IPS-NIHi11 (cell line): ENCODE data around the gene TCF23.
"Not testable (repeated sequence)": the region's sequence is repeated elsewhere in the genome, so short reads cannot be mapped to it uniquely, and the experiment has no call there.

ENCODE experiments used
- DNase-seq: peaks from one replicate; pipeline ENCODE4 v3.0.0; 2012; ENCODE audit warnings: mixed read lengths, low spot score

The TCF23 gene

DNA sequence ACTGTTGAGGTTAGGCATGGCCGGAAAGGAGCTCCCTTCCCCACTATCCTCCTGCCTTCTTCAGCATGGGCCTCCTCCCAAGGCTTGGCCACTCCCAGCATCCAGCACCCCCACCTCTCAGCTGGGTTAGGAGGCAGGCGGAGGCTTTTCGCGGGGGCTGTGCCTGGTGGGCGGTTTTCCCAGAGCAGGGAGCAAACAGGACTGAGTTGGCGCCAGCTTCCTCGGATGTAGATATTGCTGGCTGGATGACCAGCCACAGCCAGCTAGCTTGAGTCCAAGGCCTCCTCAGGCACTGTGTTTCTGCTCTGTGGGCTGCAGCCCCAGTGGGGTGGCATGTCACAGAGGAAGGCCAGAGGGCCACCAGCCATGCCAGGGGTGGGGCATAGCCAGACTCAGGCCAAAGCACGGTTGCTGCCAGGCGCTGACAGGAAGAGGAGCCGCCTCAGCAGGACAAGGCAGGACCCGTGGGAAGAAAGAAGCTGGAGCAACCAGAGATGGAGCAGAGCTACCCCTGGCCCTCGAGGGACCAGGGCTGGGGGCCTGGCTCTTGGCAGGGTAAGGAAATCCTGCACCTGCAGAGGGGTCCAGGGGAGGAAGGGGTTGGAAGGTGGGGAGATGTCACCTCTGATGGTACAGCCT is at the start of gene TCF23:
TCF23 (plus strand) TSS at position 204 of the 639 bp plus-strand sequence; CDS start at position 334, 130 bp downstream.
- DNase-seq: no peak

DNA sequence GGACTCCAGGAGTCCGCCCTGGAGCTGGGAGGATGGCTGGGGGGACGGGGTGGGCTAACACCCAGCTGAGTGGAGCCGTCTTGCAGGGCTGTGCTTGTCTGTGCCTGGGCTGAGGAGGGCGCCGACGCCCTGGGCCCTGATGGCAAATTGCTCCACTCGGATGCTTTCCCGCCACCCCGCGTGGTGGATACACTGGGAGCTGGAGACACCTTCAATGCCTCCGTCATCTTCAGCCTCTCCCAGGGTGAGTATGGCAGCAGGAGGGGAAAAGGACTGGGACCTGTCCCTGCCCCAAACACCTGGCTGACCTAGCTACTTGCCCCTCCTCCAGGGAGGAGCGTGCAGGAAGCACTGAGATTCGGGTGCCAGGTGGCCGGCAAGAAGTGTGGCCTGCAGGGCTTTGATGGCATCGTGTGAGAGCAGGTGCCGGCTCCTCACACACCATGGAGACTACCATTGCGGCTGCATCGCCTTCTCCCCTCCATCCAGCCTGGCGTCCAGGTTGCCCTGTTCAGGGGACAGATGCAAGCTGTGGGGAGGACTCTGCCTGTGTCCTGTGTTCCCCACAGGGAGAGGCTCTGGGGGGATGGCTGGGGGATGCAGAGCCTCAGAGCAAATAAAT is 49.4 kb upstream of the TCF23 start:
- no peak for DNase-seq

DNA sequence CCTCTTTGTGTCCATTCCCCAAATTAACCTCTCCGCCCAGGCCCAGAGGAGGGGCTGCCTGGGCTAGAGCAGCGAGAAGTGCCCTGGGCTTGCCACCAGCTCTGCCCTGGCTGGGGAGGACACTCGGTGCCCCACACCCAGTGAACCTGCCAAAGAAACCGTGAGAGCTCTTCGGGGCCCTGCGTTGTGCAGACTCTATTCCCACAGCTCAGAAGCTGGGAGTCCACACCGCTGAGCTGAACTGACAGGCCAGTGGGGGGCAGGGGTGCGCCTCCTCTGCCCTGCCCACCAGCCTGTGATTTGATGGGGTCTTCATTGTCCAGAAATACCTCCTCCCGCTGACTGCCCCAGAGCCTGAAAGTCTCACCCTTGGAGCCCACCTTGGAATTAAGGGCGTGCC is 48.8 kb upstream of the TCF23 start:
- DNase-seq: no peak

DNA sequence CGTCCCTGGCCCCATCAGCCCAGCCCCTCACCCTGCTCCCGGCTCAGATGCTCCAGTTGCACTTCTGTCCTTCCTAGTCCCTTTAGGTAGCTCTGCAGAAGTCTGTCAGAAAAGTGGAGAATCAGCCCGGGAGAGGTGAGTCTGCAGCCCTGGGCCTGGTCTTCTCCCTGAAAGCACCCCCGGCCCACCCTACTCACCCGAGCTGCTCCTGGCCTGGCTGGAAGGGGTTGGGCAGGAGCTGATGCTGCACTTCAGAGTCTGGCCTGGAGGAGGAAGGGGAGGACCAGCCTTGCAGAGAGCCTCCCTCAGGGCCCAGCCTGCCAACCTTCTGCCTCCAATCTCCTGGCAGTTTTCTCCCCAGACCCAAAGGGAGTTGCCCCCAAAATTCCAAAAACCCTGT is 46.5 kb upstream of the TCF23 start:
- DNase-seq: no peak

DNA sequence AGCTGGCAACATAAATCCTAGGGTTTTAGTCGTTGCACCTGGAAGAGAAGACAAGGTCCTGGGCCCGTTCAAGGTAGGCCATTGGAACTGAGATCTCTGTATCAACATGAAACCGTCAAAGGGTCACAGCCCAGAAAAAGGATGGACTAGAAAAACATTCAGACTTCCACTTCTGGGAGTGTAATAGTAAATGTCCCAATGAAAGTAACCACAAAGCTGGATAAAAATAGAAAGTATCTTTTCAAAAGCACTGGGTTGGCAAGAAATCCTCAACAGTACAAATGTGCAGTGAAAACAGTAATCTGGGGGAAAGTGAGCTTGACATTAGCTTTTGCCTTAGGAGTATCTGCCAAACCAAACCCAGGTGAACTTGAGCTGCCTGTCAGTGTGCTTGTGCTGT is 42.8 kb upstream of the TCF23 start:
- no peak for DNase-seq

DNA sequence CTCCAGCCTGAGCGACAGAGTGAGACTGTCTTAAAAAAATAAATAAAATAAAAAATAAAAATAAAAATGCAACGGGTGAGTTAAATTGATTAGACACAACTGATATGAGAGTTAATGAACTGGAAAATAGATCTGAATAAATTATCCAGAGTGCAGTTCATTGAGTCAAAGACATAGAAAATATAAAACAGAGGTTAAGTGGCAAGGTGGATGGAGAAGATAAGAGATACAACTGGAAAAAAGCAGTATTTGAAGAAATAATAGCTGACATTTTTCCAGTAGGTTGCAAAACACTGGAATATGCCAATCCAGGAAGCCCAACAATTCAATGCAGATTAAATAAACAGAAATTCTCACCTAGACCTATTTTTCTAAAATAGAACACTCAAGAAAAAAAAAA is 40.6 kb upstream of the TCF23 start:
- no peak for DNase-seq

DNA sequence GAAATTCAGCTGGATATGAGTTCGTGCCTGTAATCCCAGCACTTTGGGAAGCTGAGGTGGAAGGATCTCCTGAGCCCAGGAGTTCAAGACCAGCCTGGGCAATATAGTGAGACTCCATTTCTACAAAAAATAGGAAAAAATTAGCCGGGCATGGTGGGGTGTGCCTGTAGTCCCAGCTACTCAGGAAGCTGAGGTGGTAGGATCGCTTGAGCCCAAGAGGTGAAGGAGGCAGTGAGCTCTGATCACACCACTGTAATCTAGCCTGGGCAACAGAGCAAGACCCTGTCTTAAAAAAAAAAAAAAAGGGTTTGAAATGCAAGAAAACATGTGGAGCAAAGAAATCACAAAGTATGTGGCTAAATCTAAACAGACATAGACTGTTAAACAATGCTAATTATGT is 39.7 kb upstream of the TCF23 start:
- DNase-seq: no peak

DNA sequence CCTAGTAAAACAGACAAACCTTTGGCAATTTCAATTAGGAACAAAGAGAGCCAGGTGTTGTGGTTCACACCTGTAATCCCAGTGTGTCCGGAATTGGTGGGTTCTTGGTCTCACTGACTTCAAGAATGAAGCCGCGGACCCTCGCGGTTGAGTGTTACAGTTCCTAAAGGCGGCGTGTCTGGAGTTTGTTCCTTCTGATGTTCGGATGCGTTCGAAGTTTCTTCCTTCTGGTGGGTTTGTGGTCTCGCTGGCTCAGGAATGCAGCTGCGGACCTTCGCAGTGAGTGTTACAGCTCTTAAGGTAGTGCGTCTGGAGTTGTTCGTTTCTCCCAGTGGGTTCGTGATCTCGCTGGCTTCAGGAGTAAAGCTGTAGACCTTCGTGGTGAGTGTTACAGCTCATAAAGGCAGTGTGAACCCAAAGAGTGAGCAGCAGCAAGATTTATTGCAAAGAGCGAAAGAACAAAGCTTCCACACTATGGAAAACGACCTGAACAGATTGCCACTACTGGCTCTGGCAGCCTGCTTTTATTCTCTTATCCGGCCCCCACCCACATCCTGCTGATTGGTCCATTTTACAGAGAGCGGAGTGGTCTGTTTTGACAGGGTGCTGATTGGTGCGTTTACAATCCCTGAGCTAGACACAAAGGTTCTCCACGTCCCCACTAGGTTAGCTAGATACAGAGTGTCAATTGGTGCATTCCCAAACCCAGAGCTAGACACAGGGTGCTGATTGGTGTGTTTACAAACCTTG is 38.0 kb upstream of the TCF23 start:
- DNase-seq: not testable (repeated sequence)

DNA sequence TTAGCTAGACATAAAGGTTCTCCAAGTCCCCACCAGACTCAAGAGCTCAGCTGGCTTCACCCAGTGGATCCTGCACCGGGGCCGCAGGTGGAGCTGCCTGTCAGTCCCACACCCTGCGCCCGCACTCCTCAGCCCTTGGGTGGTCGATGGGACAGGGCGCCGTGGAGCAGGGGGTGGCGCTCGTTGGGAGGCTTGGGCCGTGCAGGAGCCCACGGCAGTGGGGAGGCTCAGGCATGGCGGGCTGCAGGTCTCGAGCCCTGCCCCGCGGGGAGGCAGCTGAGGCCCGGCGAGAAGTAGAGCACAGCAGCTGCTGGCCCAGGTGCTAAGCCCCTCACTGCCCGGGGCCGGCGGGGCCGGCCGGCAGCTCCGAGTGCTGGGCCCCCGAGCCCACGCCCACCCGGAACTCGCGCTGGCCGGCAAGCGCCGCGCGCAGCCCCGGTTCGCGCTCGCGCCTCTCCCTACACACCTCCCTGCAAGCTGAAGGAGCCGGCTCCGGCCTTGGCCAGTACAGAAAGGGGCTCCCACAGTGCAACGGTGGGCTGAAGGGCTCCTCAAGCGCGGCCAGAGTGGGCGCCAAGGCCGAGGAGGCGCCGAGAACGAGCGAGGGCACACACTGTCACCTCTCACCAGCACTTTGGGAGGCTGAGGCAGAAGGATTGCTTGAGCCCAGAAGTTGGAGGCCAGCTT is 37.3 kb upstream of the TCF23 start:
- DNase-seq: not testable (repeated sequence)

DNA sequence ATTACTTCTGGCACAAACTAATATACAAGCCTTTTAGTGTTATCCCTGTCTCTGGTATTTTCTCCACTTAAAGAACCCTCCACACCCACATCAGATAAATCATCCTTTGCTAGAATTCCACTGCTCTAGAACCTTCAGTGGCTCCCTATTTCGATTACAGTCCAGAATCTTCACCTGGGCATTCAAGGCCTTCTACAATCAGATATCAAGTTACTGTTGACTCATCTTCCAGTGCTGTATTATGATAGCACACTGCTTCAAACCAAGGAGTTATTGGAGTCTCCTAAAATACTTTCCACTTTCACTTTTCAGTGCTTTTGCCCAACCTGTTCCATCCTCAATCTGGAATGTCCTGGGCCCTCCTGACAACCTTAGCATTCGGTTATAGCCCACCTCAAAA is 33.3 kb upstream of the TCF23 start:
- no peak for DNase-seq

DNA sequence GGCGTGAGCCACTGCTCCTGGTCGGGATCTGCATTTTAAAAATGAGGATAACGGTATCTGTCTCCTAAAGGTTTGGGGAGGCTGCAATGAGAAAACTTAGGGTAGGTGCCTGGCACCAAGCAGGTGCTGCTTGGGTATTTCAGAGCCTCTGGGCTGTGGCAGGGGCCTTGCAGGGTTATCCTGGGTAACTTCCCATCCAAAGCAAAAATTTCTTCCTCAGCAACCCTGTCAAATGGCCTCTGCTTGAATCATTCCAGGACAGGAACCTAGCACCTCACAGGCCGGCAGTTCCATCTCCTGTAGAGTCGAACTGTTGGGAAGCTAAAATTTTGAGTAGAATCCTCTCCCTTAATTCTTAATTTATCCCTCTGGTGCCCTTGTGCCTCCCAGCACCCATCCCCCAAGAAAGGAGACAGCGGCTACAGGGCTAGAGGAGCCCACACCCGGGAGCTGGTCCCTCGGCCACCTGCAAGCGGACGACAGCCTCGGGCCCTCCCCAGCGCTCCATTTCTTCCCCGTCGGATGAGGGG is 30.7 kb upstream of the TCF23 start:
- no peak for DNase-seq

DNA sequence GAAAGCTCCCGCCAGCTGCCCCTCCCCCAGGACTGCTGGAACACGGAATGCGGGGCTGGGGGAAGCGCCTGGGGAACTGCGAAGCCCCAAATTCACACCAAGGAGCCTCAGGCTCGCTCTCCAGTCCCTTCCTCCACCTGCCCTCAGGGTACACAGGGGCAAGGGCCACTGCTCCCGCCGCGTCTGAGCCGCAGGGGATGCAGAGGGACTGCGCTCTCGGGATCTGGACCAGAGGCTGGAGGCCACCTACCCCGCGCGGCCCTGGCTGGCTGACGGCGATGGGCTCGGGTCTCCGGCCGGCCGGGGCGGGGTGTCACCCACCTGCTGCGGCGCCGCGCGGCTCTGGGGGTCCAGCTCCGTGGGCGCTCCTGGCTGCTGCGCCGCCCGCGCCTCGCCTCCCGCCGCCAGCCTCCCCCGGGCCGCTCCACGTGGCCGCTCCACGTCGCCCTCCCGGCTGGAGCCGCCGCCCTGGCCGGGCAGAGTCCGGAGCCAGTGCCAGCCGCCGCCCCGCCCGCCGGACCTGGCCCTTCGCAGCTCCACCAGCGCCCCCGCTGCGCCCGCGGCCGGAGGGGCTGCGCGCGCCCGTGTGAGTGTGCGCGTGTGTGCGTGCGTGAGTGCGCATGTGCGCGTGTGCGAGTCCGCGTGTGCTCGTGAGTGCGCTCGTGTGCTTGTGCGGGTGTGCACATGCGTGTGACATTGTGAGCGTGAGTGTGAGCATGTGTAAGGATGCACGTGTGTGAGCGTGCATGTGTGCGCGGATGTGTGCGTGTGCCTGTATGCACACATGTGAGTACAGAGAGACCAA is 30.1 kb upstream of the TCF23 start, which contains the start of gene CGREF1:
CGREF1 (minus strand) TSS at position 604 of the 805 bp plus-strand sequence. CDS start 14,762 bp downstream, outside the sequence.
- DNase-seq: peak; percentile 76

DNA sequence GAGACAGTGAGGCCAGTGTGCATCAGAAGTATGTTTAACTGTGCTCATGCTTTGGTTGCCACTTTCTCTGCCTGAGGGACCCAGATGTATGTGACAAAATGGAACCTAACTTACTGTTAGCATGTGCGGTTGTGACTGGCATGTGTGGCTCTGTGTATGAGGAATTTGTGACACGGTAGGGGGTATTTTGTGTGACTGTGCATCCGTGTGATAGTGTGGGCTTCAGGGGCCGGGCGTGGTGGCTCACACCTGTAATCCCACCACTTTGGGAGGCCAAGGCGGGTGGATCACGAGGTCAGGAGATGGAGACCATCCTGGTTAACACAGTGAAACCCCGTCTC is 29.5 kb upstream of the TCF23 start:
- not testable (repeated sequence) for DNase-seq

DNA sequence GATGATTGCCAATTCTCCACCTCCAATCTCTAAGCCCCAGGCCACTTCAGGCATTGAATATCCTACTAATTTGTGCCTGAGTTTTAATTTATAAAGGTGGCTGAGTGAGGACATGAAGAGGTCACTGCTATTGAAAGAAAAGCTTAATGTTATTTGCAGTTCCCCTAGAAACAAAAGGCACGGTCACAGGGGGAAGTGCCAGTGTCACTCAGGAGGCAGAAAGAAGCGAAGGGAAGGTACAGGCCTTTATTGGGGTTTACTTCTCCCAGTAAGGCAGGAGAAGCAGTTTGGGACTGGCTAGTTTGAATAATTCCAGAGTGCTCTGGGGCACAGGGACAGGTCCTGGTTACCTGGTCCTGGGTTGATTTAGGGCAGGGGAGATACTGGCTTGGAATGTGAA is 26.9 kb upstream of the TCF23 start:
- DNase-seq: no peak

DNA sequence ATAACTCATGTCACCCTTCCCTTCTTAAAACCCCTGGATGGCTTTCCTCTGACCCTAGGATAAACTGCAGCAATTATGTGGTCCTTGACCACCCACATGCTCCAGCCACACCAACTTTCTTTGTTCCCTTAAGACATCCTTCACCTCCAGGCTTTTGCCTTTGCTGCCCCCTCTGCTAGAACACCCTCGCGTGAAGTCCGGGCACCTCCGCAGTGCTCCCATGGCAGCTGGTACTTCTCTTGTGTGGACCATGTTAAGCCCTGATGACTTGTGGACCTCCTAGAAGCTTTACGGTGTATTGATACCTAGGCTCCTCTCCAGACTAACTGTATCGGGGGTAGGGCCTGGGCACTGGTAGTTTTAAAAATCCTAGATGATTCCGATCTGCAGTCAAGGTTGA is 26.0 kb upstream of the TCF23 start:
- no peak for DNase-seq

DNA sequence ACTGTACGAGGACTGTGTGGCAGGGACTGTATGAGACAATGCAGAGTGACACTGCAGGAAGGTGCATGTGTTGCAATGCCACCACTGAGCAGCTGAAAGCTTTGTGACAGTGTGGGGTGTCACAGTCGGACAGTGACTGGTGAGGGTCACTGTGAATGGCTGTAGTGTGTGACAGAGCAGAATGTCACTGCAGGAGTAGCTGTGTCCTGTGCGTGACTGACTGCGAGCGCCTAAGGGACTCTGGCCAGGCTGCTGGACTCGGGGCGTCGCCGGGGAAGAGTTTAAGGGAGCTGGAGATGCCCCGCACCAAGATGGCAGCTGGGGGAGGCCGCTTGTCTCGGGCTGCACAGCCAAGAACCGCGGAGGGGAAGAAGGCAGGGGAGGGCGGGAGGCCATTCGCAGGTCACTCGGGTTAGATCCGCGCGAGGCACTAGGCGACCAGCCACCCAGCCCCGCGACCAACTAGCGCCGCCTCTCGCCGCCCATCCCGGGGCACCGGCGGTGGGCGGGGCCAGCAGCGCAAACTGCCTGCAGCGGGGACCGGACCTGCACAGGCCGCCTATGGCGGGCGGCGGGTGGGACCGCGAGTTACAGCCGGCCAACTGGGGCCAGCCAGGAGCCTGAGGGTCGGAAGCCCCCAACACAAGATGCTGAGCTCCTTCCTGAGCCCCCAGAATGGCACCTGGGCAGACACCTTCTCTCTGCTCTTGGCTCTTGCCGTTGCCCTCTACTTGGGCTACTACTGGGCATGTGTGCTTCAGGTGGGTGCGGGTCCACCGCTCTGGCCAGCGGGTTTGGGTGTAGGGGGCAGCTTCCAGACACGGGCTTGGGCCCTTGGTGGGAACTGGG is 25.3 kb upstream of the TCF23 start, which contains the start of gene ABHD1:
ABHD1 (plus strand) TSS at position 514 of the 849 bp plus-strand sequence; CDS start at position 648, 134 bp downstream.
- DNase-seq: peak; percentile 84

DNA sequence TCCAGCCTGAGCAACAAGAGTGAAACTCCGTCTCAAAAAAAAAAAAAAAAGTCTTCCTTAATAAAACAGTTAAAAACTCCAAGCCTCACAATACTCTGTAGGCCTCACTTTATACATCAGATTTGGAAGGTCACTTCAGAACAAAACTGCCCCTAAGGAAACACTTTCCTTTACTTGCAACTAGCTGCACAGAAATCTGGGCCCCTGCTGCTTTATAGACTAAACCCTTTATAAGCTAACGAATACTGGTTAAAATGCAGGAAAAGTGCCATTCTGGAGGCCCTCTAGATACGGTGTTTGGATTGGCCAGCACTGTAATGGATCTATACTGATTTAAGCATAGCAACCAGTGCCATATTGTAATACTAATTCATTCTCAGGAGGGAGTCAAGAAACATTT is 23.7 kb upstream of the TCF23 start:
- no peak for DNase-seq

DNA sequence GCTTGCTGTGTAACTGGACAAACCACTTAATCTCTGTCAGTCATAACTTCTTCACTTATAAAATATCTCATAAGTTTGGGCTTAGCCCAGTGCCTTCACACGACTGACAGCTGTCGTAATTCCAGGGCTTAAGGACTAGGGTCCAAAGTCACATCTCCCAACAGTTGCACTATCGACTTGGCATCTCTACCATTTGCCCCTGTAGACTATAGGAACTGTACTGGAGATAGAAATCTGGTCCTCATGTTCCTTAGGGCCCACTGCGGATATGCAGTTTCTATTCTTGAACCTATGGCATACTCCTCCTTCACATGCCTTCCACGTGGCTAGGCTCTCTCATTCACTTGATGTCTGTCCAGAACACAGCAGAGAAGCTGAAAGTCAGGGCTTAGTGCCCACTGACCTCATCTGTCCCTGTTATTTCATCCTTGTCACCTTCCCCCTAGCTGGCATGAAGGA is 22.5 kb upstream of the TCF23 start:
- no peak for DNase-seq

DNA sequence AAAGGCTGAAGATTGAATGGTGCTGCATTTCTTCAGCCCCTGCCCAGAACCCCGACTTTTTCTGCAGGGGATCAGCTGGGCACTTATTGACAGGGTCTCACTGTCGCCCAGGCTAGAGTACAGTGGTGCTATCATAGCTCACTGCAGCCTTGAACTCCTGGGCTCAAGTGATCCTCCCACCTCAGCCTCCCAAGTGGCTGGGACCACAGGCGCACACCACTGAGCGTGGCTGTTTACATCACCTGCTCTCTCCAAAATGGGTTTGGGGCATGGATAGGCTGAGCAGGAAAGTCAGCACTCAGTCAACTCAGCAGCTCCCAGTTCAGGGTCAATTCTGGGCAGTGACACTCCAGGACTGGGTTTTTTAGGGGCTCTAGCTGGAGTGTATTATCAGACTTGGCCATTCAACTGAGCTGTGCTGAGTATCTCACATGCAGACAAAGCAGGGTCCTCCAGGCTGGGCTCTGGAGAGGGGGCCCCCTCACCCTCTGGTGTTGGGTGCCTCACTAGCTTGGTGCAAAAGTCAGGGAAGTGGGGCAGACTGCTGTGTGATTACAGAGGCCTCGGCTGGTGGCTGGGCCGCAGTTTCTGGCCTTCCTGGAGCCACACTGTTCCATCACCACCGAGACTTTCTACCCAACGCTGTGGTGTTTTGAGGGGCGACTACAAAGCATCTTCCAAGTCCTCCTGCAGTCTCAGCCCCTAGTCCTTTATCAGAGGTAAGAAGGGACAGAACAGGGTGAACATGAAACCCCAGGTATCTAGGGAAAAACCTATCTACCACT is 20.7 kb upstream of the TCF23 start:
- DNase-seq: no peak
